H1 (cell line): ENCODE measurements around the gene TMEM178B. TPM values are rescaled to one million over a fixed set of nuclear protein-coding genes. Genes with fewer than 3 reads are reported as not detected.

Experiments
- CHD1 ChIP-seq: IDR thresholded peaks from 2 replicates; pipeline ENCODE4 v1.6.1; 2012; ENCODE audit warnings: low read depth, low read length, improper control_type of control experiment
- KDM5A ChIP-seq: fragments of 200-600 bp; IDR thresholded peaks from 2 replicates; pipeline ENCODE4 v1.7.1; 2012; ENCODE audit warnings: mild to moderate bottlenecking, low read length, inconsistent platforms, mixed read lengths
- PHF8 ChIP-seq: fragments of 200-600 bp; sonication (generic); conservative IDR thresholded peaks from 2 replicates; pipeline ENCODE4 v1.7.1; 2012; ENCODE audit warnings: low read depth, mild to moderate bottlenecking, inconsistent platforms, low read length, moderate library complexity
- TBP ChIP-seq: IDR thresholded peaks from 2 replicates; pipeline ENCODE4 v1.6.1; 2011; ENCODE audit warnings: low read depth, low read length, improper control_type of control experiment
- polyA plus RNA-seq, 7 experiments: library from polyadenylated mRNA; depleted of rRNA in 3 of 7; stranded (reverse) in 5 of 7; unstranded in 2 of 7; fragments of >200 nt in 5 of 7; fragments of 200-250 nt in 2 of 7; gene quantifications; 1 replicate in 5 of 7; 2 replicates in 1 of 7; 4 replicates in 1 of 7; pipeline versions ENCODE4 v1.2.1 to v1.2.3, GENCODE V29; 2011 to 2013; ENCODE audit warnings: missing spikeins in 2 of 7, mixed read lengths in 2 of 7
- total RNA-seq: library from RNA; stranded (reverse); fragmentation: NEBNext Ultra II Directional; extraction: Animal tissue kit (Norgen Biotek cat#: 25700); gene quantifications from 2 replicates; pipeline ENCODE4 v1.2.1, GENCODE V29; 2021
- TF ChIP-seq, protein P1 (sequence below), 3 experiments: IDR thresholded peaks; 1 replicate in 2 of 3; 2 replicates in 1 of 3; pipeline versions ENCODE4 v1.5.1 to v1.6.1; 2011; ENCODE audit warnings: low read length in 3 of 3, mild to moderate bottlenecking in 3 of 3, inconsistent platforms in 2 of 3, low read depth in 1 of 3, moderate library complexity in 1 of 3; ENCODE audit not compliant: insufficient read depth in 1 of 3; ENCODE audit errors: control extremely low read depth in 1 of 3

Gene TMEM178B
- total and polyA plus RNA-seq, 2 of the 8 experiments (the other 6 are each of a cell fraction or from before 2014, with no cell fraction given) = 5.3 to 18.1 TPM

DNA sequence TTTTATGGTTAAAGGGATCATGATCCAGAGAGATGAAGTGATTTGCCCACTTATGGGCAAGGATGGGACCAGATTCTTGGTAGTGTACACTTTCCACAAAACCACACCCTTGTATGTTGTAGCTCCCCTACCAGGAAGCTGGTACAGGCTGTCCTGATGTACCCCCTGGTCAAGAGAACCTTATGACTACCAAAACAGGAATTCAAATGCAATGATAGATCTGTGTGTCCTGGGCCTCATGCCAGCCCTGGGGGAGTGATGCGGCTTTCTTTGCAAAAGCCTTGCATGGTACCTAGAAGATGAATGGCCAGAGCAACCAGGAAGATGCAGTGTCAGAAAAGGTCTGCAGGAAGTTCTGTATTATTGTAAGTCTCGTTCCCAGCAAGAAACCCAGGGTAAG, 382.4 kb downstream of the TMEM178B start (continued):
- no peak for TF ChIP-seq CHD1
- TF ChIP-seq, protein P1, sequence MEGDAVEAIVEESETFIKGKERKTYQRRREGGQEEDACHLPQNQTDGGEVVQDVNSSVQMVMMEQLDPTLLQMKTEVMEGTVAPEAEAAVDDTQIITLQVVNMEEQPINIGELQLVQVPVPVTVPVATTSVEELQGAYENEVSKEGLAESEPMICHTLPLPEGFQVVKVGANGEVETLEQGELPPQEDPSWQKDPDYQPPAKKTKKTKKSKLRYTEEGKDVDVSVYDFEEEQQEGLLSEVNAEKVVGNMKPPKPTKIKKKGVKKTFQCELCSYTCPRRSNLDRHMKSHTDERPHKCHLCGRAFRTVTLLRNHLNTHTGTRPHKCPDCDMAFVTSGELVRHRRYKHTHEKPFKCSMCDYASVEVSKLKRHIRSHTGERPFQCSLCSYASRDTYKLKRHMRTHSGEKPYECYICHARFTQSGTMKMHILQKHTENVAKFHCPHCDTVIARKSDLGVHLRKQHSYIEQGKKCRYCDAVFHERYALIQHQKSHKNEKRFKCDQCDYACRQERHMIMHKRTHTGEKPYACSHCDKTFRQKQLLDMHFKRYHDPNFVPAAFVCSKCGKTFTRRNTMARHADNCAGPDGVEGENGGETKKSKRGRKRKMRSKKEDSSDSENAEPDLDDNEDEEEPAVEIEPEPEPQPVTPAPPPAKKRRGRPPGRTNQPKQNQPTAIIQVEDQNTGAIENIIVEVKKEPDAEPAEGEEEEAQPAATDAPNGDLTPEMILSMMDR (IDR thresholded peaks at IDR 0.05; ENCODE audit: control extremely low read depth in 1 of 3, insufficient read depth in 1 of 3, low read depth in 1 of 3, low read length in 3 of 3) = no peak
- no peak for TF ChIP-seq KDM5A
- TF ChIP-seq PHF8 = no peak
- no peak for TF ChIP-seq TBP
